ENCODE measurements around the gene MROH2A. TPM values are rescaled to one million over a fixed set of nuclear protein-coding genes. Genes with fewer than 3 reads are reported as not detected.
"Not testable (repeated sequence)": the region's sequence is repeated elsewhere in the genome, so short reads cannot be mapped to it uniquely, and the experiment has no call there.

The MROH2A gene
- total RNA-seq, result not detected
- polyA plus RNA-seq, result not detected

GRCh38 chr2:233778030-233778429 is at the start of gene MROH2A:
Gene MROH2A (plus strand): TSS chr2:233778330. CDS start chr2:233779359, 1,029 bp downstream.
- Mint-ChIP-seq H3K4me1 (no peaks in the 10 kb centered on the region), H3K4me3 (no peak within 1 kb of the TSS)

GRCh38 chr2:233728723-233729301 is 49.3 kb upstream of the MROH2A start, which contains the start of gene UGT1A3:
Gene UGT1A3 (plus strand): TSS chr2:233729042. CDS start chr2:233729127, 85 bp downstream.
- H3K4me1 Mint-ChIP-seq, result no peaks in the 10 kb centered on the region
- H3K27ac Mint-ChIP-seq, result no peak within 1 kb of the TSS
- DNase-seq (no peak), ATAC-seq (ENCODE audit: low read depth in 2 of 2) (no peak)
- H3K27me3 Mint-ChIP-seq, result peaks cover 4% of the 10 kb centered on the region
- Histone ChIP-seq H3K4me1 (ENCODE audit: control insufficient read depth, insufficient read depth, low read length, poor library complexity, severe bottlenecking) (no peaks in the 10 kb centered on the region), H3K27ac (ENCODE audit: insufficient read depth, low read length, poor library complexity, severe bottlenecking) (no peak within 1 kb of the TSS), H3K4me3 (ENCODE audit: low read depth, low read length) (no peak within 1 kb of the TSS), H3K27me3 (ENCODE audit: control insufficient read depth, insufficient read depth, low read length) (no peaks in the 10 kb centered on the region), H3K36me3 (ENCODE audit: control insufficient read depth, insufficient read depth, low read length) (no peaks in the 10 kb centered on the region), H3K9me3 (ENCODE audit: control insufficient read depth in 2 of 2, low read length in 2 of 2) (no peaks in the 10 kb centered on the region)
- no peak within 1 kb of the TSS for H3K4me3 Mint-ChIP-seq
- H3K36me3 Mint-ChIP-seq, result no peaks in the 10 kb centered on the region
- H3K9me3 Mint-ChIP-seq, result peaks cover 0 to 6% (median 0%) of the 10 kb centered on the region in 7 donors

More at GRCh38 chr2:233778030-233778429, at the start of gene MROH2A:
- Histone ChIP-seq H3K9me3 (ENCODE audit: control insufficient read depth in 2 of 2, low read length in 2 of 2) (peaks cover 2 to 11% of the 10 kb centered on the region in 2 experiments), H3K4me3 (ENCODE audit: low read depth, low read length) (no peak within 1 kb of the TSS), H3K27me3 (ENCODE audit: control insufficient read depth, insufficient read depth, low read length) (peaks cover 10% of the 10 kb centered on the region), H3K36me3 (ENCODE audit: control insufficient read depth, insufficient read depth, low read length) (no peaks in the 10 kb centered on the region), H3K4me1 (ENCODE audit: control insufficient read depth, insufficient read depth, low read length, poor library complexity, severe bottlenecking) (no peaks in the 10 kb centered on the region), H3K27ac (ENCODE audit: insufficient read depth, low read length, poor library complexity, severe bottlenecking) (no peak within 1 kb of the TSS)
- ATAC-seq (ENCODE audit: low read depth in 2 of 2), result no peak
- no peak for DNase-seq
- H3K9me3 Mint-ChIP-seq, result peaks cover 0 to 17% (median 5%) of the 10 kb centered on the region in 7 donors
- H3K27me3 Mint-ChIP-seq, result peaks cover 13% of the 10 kb centered on the region
- no peak within 1 kb of the TSS for H3K27ac Mint-ChIP-seq
- no peaks in the 10 kb centered on the region for H3K36me3 Mint-ChIP-seq

GRCh38 chr2:233736868-233737653 is 41.1 kb upstream of the MROH2A start:
- not testable (repeated sequence) for H3K27ac ChIP-seq (ENCODE audit: insufficient read depth, low read length, poor library complexity, severe bottlenecking); H3K4me3 Mint-ChIP-seq; H3K4me3 ChIP-seq (ENCODE audit: low read depth, low read length); H3K27me3 ChIP-seq (ENCODE audit: control insufficient read depth, insufficient read depth, low read length); H3K36me3 ChIP-seq (ENCODE audit: control insufficient read depth, insufficient read depth, low read length); ATAC-seq (ENCODE audit: low read depth in 2 of 2); H3K9me3 ChIP-seq (ENCODE audit: control insufficient read depth in 2 of 2, low read length in 2 of 2); H3K4me1 Mint-ChIP-seq; H3K9me3 Mint-ChIP-seq; DNase-seq; H3K36me3 Mint-ChIP-seq; H3K27ac Mint-ChIP-seq; H3K4me1 ChIP-seq (ENCODE audit: control insufficient read depth, insufficient read depth, low read length, poor library complexity, severe bottlenecking)
- H3K27me3 Mint-ChIP-seq, result peaks cover 11% of the 10 kb centered on the region

- H3K27me3 Mint-ChIP-seq, result peaks cover 16% of the 10 kb centered on the region
- Histone ChIP-seq H3K27ac (ENCODE audit: insufficient read depth, low read length, poor library complexity, severe bottlenecking) (no peak overlapping the region), H3K4me1 (ENCODE audit: control insufficient read depth, insufficient read depth, low read length, poor library complexity, severe bottlenecking) (no peaks in the 10 kb centered on the region), H3K9me3 (ENCODE audit: control insufficient read depth in 2 of 2, low read length in 2 of 2) (no peaks in the 10 kb centered on the region), H3K27me3 (ENCODE audit: control insufficient read depth, insufficient read depth, low read length) (peaks cover 2% of the 10 kb centered on the region), H3K4me3 (ENCODE audit: low read depth, low read length) (no peak overlapping the region), H3K36me3 (ENCODE audit: control insufficient read depth, insufficient read depth, low read length) (no peaks in the 10 kb centered on the region)
- no peaks in the 10 kb centered on the region for H3K4me1 Mint-ChIP-seq
- no peaks in the 10 kb centered on the region for H3K9me3 Mint-ChIP-seq
- DNase-seq (no peak), ATAC-seq (ENCODE audit: low read depth in 2 of 2) (no peak)
- no peak overlapping the region for H3K4me3 Mint-ChIP-seq
- no peaks in the 10 kb centered on the region for H3K36me3 Mint-ChIP-seq
- no peak overlapping the region for H3K27ac Mint-ChIP-seq
Measured at GRCh38 chr2:233740870-233741269, 37.3 kb upstream of the MROH2A start.

GRCh38 chr2:233743464-233744259 is 34.5 kb upstream of the MROH2A start:
- no peaks in the 10 kb centered on the region for H3K9me3 ChIP-seq (ENCODE audit: control insufficient read depth in 2 of 2, low read length in 2 of 2)
- Mint-ChIP-seq H3K36me3 (no peaks in the 10 kb centered on the region), H3K9me3 (peaks cover 0 to 2% (median 0%) of the 10 kb centered on the region in 7 donors), H3K4me3 (no peak overlapping the region), H3K4me1 (no peaks in the 10 kb centered on the region), H3K27ac (no peak overlapping the region), H3K27me3 (peaks cover 11% of the 10 kb centered on the region)
- H3K4me3 ChIP-seq (ENCODE audit: low read depth, low read length), result no peak overlapping the region
- H3K36me3 ChIP-seq (ENCODE audit: control insufficient read depth, insufficient read depth, low read length), result no peaks in the 10 kb centered on the region
- no peak for DNase-seq
- no peak for ATAC-seq (ENCODE audit: low read depth in 2 of 2)
- peaks cover 7% of the 10 kb centered on the region for H3K27me3 ChIP-seq (ENCODE audit: control insufficient read depth, insufficient read depth, low read length)
- H3K27ac ChIP-seq (ENCODE audit: insufficient read depth, low read length, poor library complexity, severe bottlenecking), result no peak overlapping the region
- H3K4me1 ChIP-seq (ENCODE audit: control insufficient read depth, insufficient read depth, low read length, poor library complexity, severe bottlenecking), result no peaks in the 10 kb centered on the region

- Histone ChIP-seq H3K4me1 (ENCODE audit: control insufficient read depth, insufficient read depth, low read length, poor library complexity, severe bottlenecking) (no peaks in the 10 kb centered on the region), H3K27ac (ENCODE audit: insufficient read depth, low read length, poor library complexity, severe bottlenecking) (no peak overlapping the region), H3K27me3 (ENCODE audit: control insufficient read depth, insufficient read depth, low read length) (peaks cover 7% of the 10 kb centered on the region), H3K36me3 (ENCODE audit: control insufficient read depth, insufficient read depth, low read length) (no peaks in the 10 kb centered on the region), H3K9me3 (ENCODE audit: control insufficient read depth in 2 of 2, low read length in 2 of 2) (no peaks in the 10 kb centered on the region), H3K4me3 (ENCODE audit: low read depth, low read length) (no peak overlapping the region)
- H3K4me3 Mint-ChIP-seq, result no peak overlapping the region
- no peak overlapping the region for H3K27ac Mint-ChIP-seq
- peaks cover 0 to 5% (median 2%) of the 10 kb centered on the region in 7 donors for H3K9me3 Mint-ChIP-seq
- ATAC-seq (ENCODE audit: low read depth in 2 of 2) (no peak), DNase-seq (no peak)
- H3K36me3 Mint-ChIP-seq, result no peaks in the 10 kb centered on the region
- H3K27me3 Mint-ChIP-seq, result peaks cover 11% of the 10 kb centered on the region
- no peaks in the 10 kb centered on the region for H3K4me1 Mint-ChIP-seq
Measured at GRCh38 chr2:233745073-233745755, 32.9 kb upstream of the MROH2A start.

GRCh38 chr2:233745838-233746237 is 32.3 kb upstream of the MROH2A start:
- H3K4me3 ChIP-seq (ENCODE audit: low read depth, low read length); H3K27ac ChIP-seq (ENCODE audit: insufficient read depth, low read length, poor library complexity, severe bottlenecking); H3K9me3 Mint-ChIP-seq; H3K4me1 ChIP-seq (ENCODE audit: control insufficient read depth, insufficient read depth, low read length, poor library complexity, severe bottlenecking); H3K9me3 ChIP-seq (ENCODE audit: control insufficient read depth in 2 of 2, low read length in 2 of 2); H3K4me3 Mint-ChIP-seq; H3K36me3 Mint-ChIP-seq; H3K27me3 ChIP-seq (ENCODE audit: control insufficient read depth, insufficient read depth, low read length); ATAC-seq (ENCODE audit: low read depth in 2 of 2); H3K36me3 ChIP-seq (ENCODE audit: control insufficient read depth, insufficient read depth, low read length); DNase-seq; H3K4me1 Mint-ChIP-seq; H3K27ac Mint-ChIP-seq: not testable (repeated sequence)
- H3K27me3 Mint-ChIP-seq, result peaks cover 11% of the 10 kb centered on the region
